GM12892 (cell line): ENCODE measurements around the gene AVEN.
A peak's percentile ranks its signal among the peaks of the same experiment; 100 is the strongest.
"Not testable (repeated sequence)": the region's sequence is repeated elsewhere in the genome, so short reads cannot be mapped to it uniquely, and the experiment has no call there.

Source experiments
- DNase-seq: peaks from one replicate; pipeline ENCODE4 v3.0.0; 2011; ENCODE audit not compliant: insufficient read length
- FAIRE-seq: peaks from 2 replicates; lab custom pipeline; 2011; peaks lifted over from hg19 to GRCh38; lab: Jason Lieb, UNC
- POLR2A ChIP-seq: IDR thresholded peaks from 2 replicates; pipeline ENCODE4 v1.6.1; 2011; ENCODE audit warnings: low read depth, low read length, control low read depth
- POLR2AphosphoS5 ChIP-seq: IDR thresholded peaks from 2 replicates; pipeline ENCODE4 v1.6.1; 2011; ENCODE audit warnings: low read depth, low read length, control low read depth
- TAF1 ChIP-seq: IDR thresholded peaks from 2 replicates; pipeline ENCODE4 v1.6.1; 2011; ENCODE audit warnings: low read depth, mild to moderate bottlenecking, control low read depth, low read length, borderline replicate concordance

Gene AVEN

GRCh38 chr15:34006381-34006780, 32.6 kb downstream of the AVEN start:
- TF ChIP-seq POLR2AphosphoS5: no peak
- TF ChIP-seq POLR2A: no peak
- TF ChIP-seq TAF1: no peak
- DNase-seq (no peak), FAIRE-seq (no peak)

- TF ChIP-seq POLR2A (no peak), TAF1 (no peak), POLR2AphosphoS5 (no peak)
- no peak for DNase-seq
- no peak for FAIRE-seq
These were observed 37.5 kb downstream of the AVEN start for GRCh38 chr15:34001536-34001935.

- not testable (repeated sequence) for FAIRE-seq, DNase-seq
These were observed 43.3 kb downstream of the AVEN start for GRCh38 chr15:33995666-33996065.

GRCh38 chr15:33994005-33994615, 44.9 kb downstream of the AVEN start:
- FAIRE-seq (peak; percentile 75), DNase-seq (no peak)
- TF ChIP-seq POLR2AphosphoS5: no peak
- TF ChIP-seq POLR2A: no peak
- TF ChIP-seq TAF1: no peak

- TF ChIP-seq POLR2AphosphoS5 (no peak), POLR2A (no peak), TAF1 (no peak)
- FAIRE-seq (peak; percentile 46), DNase-seq (no peak)
These were observed 50.6 kb downstream of the AVEN start for GRCh38 chr15:33988384-33988783.

- TF ChIP-seq POLR2A (no peak), POLR2AphosphoS5 (no peak), TAF1 (no peak)
- no peak for DNase-seq
- FAIRE-seq: no peak
These were observed 51.6 kb downstream of the AVEN start for GRCh38 chr15:33987444-33987843.

GRCh38 chr15:33985751-33986150, 53.3 kb downstream of the AVEN start:
- FAIRE-seq: no peak
- TF ChIP-seq POLR2A: no peak
- TF ChIP-seq POLR2AphosphoS5: no peak
- no peak for TF ChIP-seq TAF1
- no peak for DNase-seq

- FAIRE-seq (no peak), DNase-seq (no peak)
- TF ChIP-seq POLR2AphosphoS5 (no peak), TAF1 (no peak), POLR2A (no peak)
These were observed 53.7 kb downstream of the AVEN start for GRCh38 chr15:33985287-33985686.

GRCh38 chr15:33982516-33982915, 56.5 kb downstream of the AVEN start:
- FAIRE-seq (no peak), DNase-seq (no peak)
- no peak for TF ChIP-seq POLR2A
- no peak for TF ChIP-seq POLR2AphosphoS5
- TF ChIP-seq TAF1: no peak

GRCh38 chr15:33980159-33980558, 58.8 kb downstream of the AVEN start:
- DNase-seq (no peak), FAIRE-seq (no peak)
- TF ChIP-seq POLR2AphosphoS5 (no peak), TAF1 (no peak), POLR2A (no peak)

- DNase-seq (no peak), FAIRE-seq (no peak)
- TF ChIP-seq TAF1 (no peak), POLR2A (no peak), POLR2AphosphoS5 (no peak)
These were observed 63.9 kb downstream of the AVEN start for GRCh38 chr15:33975022-33975565.

GRCh38 chr15:33971811-33972210, 67.2 kb downstream of the AVEN start:
- TF ChIP-seq POLR2A (no peak), POLR2AphosphoS5 (no peak), TAF1 (no peak)
- DNase-seq: no peak
- FAIRE-seq: no peak

- FAIRE-seq: no peak
- no peak for DNase-seq
- TF ChIP-seq TAF1 (no peak), POLR2AphosphoS5 (no peak), POLR2A (no peak)
These were observed 70.2 kb downstream of the AVEN start for GRCh38 chr15:33968821-33969220.

- no peak for FAIRE-seq
- TF ChIP-seq TAF1: no peak
- no peak for TF ChIP-seq POLR2AphosphoS5
- no peak for TF ChIP-seq POLR2A
- no peak for DNase-seq
These were observed 70.8 kb downstream of the AVEN start, which contains the start of gene CHRM5 for GRCh38 chr15:33968224-33968623. TSS of gene CHRM5 (plus strand) at chr15:33968497. CDS start at chr15:34062718, 94,221 bp downstream.
